ENCODE measurements around the gene B4GALT2. TPM values are rescaled to one million over a fixed set of nuclear protein-coding genes. Genes with fewer than 3 reads are reported as not detected.

B4GALT2 gene, protein sequence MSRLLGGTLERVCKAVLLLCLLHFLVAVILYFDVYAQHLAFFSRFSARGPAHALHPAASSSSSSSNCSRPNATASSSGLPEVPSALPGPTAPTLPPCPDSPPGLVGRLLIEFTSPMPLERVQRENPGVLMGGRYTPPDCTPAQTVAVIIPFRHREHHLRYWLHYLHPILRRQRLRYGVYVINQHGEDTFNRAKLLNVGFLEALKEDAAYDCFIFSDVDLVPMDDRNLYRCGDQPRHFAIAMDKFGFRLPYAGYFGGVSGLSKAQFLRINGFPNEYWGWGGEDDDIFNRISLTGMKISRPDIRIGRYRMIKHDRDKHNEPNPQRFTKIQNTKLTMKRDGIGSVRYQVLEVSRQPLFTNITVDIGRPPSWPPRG
- total RNA-seq, result 86.7 and 126 TPM in 2 replicates

DNA sequence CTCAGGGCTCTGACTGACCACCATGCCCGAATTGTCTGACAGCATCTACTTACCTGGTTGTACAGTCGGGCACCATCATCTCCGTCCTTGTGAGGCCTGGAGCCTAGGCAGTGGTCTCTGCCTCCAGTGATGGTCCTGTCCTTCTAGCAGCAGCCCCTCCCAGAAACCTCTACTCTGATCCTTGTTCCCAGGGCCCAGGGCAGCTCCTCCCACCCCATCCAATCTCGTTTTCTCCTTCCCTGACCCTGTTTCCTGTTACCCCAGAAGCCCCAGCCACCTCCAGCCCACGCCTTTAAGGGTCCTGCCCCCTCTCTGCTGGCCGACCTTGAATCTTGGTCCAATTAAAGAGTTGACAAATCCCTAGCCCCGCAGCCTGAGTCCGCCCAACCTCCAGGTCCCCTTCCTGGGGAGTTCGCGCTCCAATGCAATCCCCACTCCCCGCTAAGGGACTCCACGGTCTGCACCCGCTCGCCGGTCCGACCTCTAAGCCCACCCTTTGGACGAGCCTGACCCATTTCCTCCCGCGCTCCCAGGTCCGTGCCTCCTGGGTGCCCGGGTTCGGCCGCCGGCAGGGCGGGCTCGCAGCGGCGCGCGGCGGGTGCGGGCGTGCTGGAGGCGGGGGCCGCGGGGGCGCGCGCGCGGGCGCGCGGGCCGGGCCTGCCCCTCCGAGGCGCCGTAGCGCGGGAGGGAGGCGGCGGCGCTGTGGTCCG lies at the start of gene B4GALT2:
Gene B4GALT2 (plus strand): TSS at position 660 of the 710 bp plus-strand sequence. CDS start 1,951 bp downstream, outside the sequence.

DNA sequence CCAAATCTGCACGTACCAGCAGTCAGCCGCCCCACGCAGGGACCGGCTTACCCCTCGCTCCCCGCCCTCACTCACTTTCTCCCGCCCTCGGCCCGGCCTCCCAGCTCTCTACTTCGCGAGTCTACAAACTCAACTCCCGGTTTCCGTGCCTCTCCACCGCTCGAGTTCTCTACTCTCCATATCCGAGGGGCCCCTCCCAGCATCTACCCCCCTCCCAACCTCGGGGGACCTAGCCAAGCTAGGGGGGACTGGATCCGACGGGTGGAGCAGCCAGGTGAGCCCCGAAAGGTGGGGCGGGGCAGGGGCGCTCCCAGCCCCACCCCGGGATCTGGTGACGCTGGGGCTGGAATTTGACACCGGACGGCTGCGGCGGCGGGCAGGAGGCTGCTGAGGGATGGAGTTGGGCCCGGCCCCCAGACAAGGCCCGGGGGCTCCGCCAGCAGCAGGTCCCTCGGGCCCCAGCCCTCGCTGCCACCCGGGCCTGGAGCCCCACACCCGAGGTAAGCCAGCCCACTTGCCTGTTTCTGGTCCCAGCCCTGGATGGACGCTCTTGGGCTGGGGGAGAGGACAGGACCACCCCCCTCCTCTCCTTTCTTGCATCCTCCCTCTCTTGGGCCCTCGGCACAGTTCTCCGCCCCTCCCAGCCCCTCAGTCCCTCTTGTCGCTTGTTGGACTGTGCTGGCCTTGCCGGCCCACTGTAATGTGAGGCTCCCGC lies 45.5 kb upstream of the B4GALT2 start, which contains the start of gene ARTN:
Gene ARTN (plus strand): TSS at position 416 of the 715 bp plus-strand sequence. CDS start 1,856 bp downstream, outside the sequence.

GRCh38 chr1:43946236-43947060 lies 32.6 kb upstream of the B4GALT2 start, which contains the start of gene IPO13:
IPO13 (plus strand) TSS chr1:43946950; CDS start chr1:43947601, 651 bp downstream.

GRCh38 chr1:43969746-43970466 lies 9.1 kb upstream of the B4GALT2 start, which contains the start of gene DPH2:
DPH2 (plus strand) TSS chr1:43970010; CDS start chr1:43970176, 166 bp downstream.

DNA sequence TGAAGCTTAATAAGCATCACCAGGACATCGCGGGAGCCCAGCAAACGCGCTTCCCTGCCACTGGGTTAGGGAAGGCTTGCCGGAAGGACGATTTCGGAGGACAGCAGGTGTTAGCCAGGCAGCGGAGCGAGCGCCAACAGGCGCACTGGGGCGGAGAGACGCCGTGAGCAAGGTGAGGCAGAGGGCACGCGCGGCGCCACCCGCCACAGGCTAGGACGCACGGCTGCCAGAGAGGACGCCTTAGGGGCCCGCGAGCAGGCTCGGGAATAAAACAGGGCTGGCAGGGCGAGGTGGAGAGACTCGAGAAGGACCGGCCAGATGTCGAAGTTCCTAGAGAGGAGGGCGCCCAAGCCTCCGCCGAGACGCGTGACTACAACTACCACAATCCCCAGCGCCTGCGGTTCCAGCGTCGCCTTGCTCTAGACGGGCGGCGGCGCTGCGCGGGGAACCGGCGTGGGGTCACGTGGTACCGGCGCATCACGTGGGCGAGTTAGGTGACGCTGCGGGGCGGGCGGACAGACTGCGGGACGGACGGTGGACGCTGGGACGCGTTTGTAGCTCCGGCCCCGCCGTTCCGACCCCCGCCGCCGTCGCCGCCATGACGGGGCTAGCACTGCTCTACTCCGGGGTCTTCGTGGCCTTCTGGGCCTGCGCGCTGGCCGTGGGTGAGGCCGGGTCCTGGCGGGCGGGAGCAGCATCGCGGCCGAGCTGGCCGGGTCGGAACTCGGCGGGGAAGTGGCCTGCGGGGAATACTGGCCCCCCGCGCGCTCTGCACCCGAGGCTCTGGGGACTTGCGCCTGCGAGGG lies 4.4 kb upstream of the B4GALT2 start, which contains the start of gene ATP6V0B:
Gene ATP6V0B (plus strand): TSS at position 518 of the 806 bp plus-strand sequence. CDS start 81 bp downstream, at position 599.

DNA sequence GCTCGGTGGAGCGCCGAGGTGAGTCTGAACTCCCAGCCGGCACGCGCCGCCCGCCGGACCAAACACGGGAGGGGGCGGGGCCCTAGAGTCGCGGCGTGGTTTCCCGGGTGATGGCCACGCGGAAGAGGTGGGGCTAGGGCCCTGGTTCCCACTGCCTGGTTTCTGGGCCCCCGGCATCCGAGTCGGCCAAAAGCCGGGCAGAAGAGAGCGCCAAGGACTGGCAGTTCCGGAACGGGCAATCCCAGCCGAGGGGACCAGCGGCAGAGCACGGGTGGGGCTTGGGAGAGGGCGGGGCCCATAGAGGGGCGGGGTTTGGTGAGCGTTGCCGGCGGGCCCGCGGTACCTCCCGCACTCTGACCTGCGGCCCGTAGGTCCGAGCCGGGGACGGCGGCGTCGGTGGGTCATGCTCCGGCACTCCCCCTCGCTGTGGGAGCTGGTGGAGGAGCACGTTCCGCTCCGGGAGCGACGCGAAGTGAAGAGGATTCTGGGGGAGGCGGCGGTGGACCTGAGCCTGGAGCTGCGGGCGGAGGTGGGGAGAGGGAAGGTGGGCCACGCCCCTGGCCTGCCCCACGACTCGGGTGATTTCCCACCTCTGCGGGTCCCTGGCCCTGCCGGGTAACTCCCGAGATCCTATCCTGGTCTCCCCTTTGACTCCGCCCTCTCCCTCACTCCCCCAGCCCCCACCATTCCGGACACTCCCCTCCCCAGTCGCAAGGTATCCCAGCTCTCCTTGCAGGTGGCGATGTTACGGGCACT lies 12.6 kb downstream of the B4GALT2 start, which contains the start of gene CCDC24:
Gene CCDC24 (plus strand): TSS at position 124 of the 756 bp plus-strand sequence. CDS start 280 bp downstream, at position 404.

GRCh38 chr1:44031252-44032169 lies 52.5 kb downstream of the B4GALT2 start, which contains the start of gene SLC6A9:
SLC6A9 (minus strand) TSS chr1:44031462; CDS start chr1:44024277, 7,185 bp downstream.

Other genes starting within 250 kb of the B4GALT2 start
- gene ARTN, start 45.4 kb upstream of the B4GALT2 start, total RNA-seq, result 43.2 and 49.7 TPM in 2 replicates
- 33.1 and 85.9 TPM in 2 replicates for gene IPO13, start 32.3 kb upstream of the B4GALT2 start, total RNA-seq
- 27.3 and 33.9 TPM in 2 replicates for gene DPH2, start 9.2 kb upstream of the B4GALT2 start, total RNA-seq
- 167 and 185 TPM in 2 replicates for gene ATP6V0B, start 4.2 kb upstream of the B4GALT2 start, total RNA-seq
- gene CCDC24, start 12.4 kb downstream of the B4GALT2 start, total RNA-seq, result 5.3 and 6.4 TPM in 2 replicates
- gene SLC6A9, start 52.3 kb downstream of the B4GALT2 start, total RNA-seq, result 1.9 and 4.5 TPM in 2 replicates
- not detected in 2 replicates for gene KLF17, start 139.6 kb downstream of the B4GALT2 start, total RNA-seq
- gene KLF18, start 162.4 kb downstream of the B4GALT2 start, total RNA-seq, result not detected in 2 replicates
- 23.5 and 23.6 TPM in 2 replicates for gene DMAP1, start 234.3 kb downstream of the B4GALT2 start, total RNA-seq

Measured in airway epithelial cell (primary cell).